WTC11 (cell line): ENCODE results near the gene KIF2C. TPM values are rescaled to one million over a fixed set of nuclear protein-coding genes. Genes with fewer than 3 reads are reported as not detected.

Experiments used
- CREB1 ChIP-seq: sonication (generic); formaldehyde crosslinking; IDR thresholded peaks from 2 replicates; pipeline ENCODE4 v1.8.0; 2023; ENCODE audit warnings: mild to moderate bottlenecking, missing genetic modification reagents
- ELF4 ChIP-seq: sonication (generic); formaldehyde crosslinking; IDR thresholded peaks from 2 replicates; pipeline ENCODE4 v1.8.1; 2022; ENCODE audit warnings: low read depth, mild to moderate bottlenecking, moderate library complexity, missing genetic modification reagents
- EMX1 ChIP-seq: fragments of 250-450 bp; sonication (Bioruptor Pico); IDR thresholded peaks from 2 replicates; pipeline ENCODE4 v1.8.0; 2021; ENCODE audit warnings: mild to moderate bottlenecking
- JAZF1 ChIP-seq: fragments of 250-450 bp; sonication (Bioruptor Pico); IDR thresholded peaks from 2 replicates; pipeline ENCODE4 v1.9.0; 2021; ENCODE audit warnings: moderate library complexity, mild to moderate bottlenecking, inconsistent platforms
- NFYB ChIP-seq: sonication (generic); formaldehyde crosslinking; conservative IDR thresholded peaks from 2 replicates; pipeline ENCODE4 v1.8.0; 2022; ENCODE audit warnings: low read depth, missing genetic modification reagents
- NR2C2 ChIP-seq: sonication (generic); formaldehyde crosslinking; IDR thresholded peaks from 2 replicates; pipeline ENCODE4 v1.8.0; 2022; ENCODE audit warnings: mild to moderate bottlenecking, missing genetic modification reagents
- TCF7 ChIP-seq: sonication (generic); formaldehyde crosslinking; IDR thresholded peaks from 2 replicates; pipeline ENCODE4 v1.8.0; 2022; ENCODE audit warnings: mild to moderate bottlenecking, low read depth, missing genetic modification reagents, moderate library complexity
- TEAD1 ChIP-seq: sonication (generic); formaldehyde crosslinking; IDR thresholded peaks from 2 replicates; pipeline ENCODE4 v1.8.0; 2022; ENCODE audit warnings: mild to moderate bottlenecking, missing genetic modification reagents
- ZNF232 ChIP-seq: sonication (generic); formaldehyde crosslinking; IDR thresholded peaks from 2 replicates; pipeline ENCODE4 v1.8.0; 2022; ENCODE audit warnings: mild to moderate bottlenecking, missing genetic modification reagents
- ZNF671 ChIP-seq: fragments of 250-450 bp; sonication (Bioruptor Pico); IDR thresholded peaks from 2 replicates; pipeline ENCODE4 v1.8.0; 2021; ENCODE audit warnings: mild to moderate bottlenecking
- total RNA-seq: library from RNA; stranded (reverse); gene quantifications from 3 replicates; pipeline ENCODE4 v1.2.3, GENCODE V29; 2021
- TF ChIP-seq, protein P1 (sequence below): sonication (generic); formaldehyde crosslinking; IDR thresholded peaks from 2 replicates; pipeline ENCODE4 v1.8.1; 2023; ENCODE audit warnings: mild to moderate bottlenecking, missing genetic modification reagents, moderate library complexity
- TF ChIP-seq, protein P2 (sequence below): sonication (generic); formaldehyde crosslinking; IDR thresholded peaks from 2 replicates; pipeline ENCODE4 v1.8.0; 2023; ENCODE audit warnings: missing genetic modification reagents, mild to moderate bottlenecking, borderline replicate concordance
- TF ChIP-seq, protein P3 (sequence below): sonication (generic); formaldehyde crosslinking; IDR thresholded peaks from 2 replicates; pipeline ENCODE4 v1.8.0; 2023; ENCODE audit warnings: mild to moderate bottlenecking, missing genetic modification reagents
- TF ChIP-seq, protein P4 (sequence below): fragments of 250-450 bp; sonication (Bioruptor Pico); IDR thresholded peaks from 2 replicates; pipeline ENCODE4 v1.9.0; 2021; ENCODE audit warnings: moderate library complexity, mild to moderate bottlenecking, inconsistent platforms, borderline replicate concordance
- TF ChIP-seq, protein P5 (sequence below): fragments of 250-450 bp; sonication (Bioruptor Pico); IDR thresholded peaks from 2 replicates; pipeline ENCODE4 v1.9.0; 2021; ENCODE audit warnings: mild to moderate bottlenecking, borderline replicate concordance
- TF ChIP-seq, protein P6 (sequence below): sonication (generic); formaldehyde crosslinking; IDR thresholded peaks from 2 replicates; pipeline ENCODE4 v1.8.1; 2023; ENCODE audit warnings: mild to moderate bottlenecking, missing genetic modification reagents, borderline replicate concordance
- TF ChIP-seq, protein P7 (sequence below): sonication (generic); formaldehyde crosslinking; IDR thresholded peaks from 2 replicates; pipeline ENCODE4 v1.8.0; 2022; ENCODE audit warnings: mild to moderate bottlenecking, missing genetic modification reagents

Gene KIF2C
- total RNA-seq, 1 experiment from 2014 or later: 93.8 TPM

DNA sequence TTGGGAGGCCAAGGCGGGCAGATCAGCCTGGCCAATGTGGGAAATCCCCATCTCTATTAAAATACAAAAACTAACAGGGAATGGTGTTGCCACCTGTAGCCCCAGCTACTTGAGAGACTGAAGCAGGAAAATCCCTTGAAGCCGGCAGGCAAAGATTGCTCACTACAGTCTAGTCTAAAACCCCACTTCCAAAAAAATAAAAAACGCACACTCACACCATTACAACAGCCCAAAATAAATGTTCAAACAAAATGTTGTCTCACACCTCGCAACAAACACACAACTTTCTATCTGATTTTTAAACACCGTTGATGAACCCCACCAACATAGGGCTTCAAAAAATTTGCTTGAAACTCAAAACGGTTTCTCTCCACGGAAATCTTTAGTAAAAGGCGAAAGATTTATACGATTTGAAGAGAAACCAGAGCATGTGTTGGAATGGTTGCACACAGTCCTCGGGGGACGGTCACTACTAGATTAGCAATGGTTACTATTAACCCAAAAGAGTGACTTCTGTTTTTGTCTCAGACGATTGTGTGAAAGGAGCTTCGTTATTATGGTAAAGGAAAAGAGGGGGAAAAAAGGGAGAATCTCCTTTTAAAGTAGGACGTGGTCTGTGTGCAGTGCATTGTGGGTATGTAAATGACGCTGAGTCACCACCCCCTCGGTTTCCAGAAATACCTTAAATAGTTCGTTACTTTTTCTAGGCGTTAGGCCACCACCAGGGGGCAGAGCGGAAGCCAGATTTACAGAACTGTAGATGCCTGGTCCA lies 8.7 kb upstream of the KIF2C start, which contains the start of gene RNU5D-1 (continued):
- TF ChIP-seq, protein P1, sequence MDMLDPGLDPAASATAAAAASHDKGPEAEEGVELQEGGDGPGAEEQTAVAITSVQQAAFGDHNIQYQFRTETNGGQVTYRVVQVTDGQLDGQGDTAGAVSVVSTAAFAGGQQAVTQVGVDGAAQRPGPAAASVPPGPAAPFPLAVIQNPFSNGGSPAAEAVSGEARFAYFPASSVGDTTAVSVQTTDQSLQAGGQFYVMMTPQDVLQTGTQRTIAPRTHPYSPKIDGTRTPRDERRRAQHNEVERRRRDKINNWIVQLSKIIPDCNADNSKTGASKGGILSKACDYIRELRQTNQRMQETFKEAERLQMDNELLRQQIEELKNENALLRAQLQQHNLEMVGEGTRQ (CRISPR knock-in tag): no peak
- TF ChIP-seq JAZF1 (peak; percentile 78; the same call in 1 of the 2 replicates), ZNF671 (CRISPR knock-in tag) (peak; percentile 98), EMX1 (CRISPR knock-in tag) (peak; percentile 99), TEAD1 (CRISPR knock-in tag) (peak; percentile 24; the same call in 1 of the 2 replicates), TCF7 (CRISPR knock-in tag) (no peak), CREB1 (CRISPR knock-in tag) (no peak), ZNF232 (CRISPR knock-in tag) (no peak), ELF4 (CRISPR knock-in tag) (no peak), NR2C2 (CRISPR knock-in tag) (no peak), NFYB (CRISPR knock-in tag) (no peak; the same call in 1 of the 2 replicates)
- TF ChIP-seq, protein P2, sequence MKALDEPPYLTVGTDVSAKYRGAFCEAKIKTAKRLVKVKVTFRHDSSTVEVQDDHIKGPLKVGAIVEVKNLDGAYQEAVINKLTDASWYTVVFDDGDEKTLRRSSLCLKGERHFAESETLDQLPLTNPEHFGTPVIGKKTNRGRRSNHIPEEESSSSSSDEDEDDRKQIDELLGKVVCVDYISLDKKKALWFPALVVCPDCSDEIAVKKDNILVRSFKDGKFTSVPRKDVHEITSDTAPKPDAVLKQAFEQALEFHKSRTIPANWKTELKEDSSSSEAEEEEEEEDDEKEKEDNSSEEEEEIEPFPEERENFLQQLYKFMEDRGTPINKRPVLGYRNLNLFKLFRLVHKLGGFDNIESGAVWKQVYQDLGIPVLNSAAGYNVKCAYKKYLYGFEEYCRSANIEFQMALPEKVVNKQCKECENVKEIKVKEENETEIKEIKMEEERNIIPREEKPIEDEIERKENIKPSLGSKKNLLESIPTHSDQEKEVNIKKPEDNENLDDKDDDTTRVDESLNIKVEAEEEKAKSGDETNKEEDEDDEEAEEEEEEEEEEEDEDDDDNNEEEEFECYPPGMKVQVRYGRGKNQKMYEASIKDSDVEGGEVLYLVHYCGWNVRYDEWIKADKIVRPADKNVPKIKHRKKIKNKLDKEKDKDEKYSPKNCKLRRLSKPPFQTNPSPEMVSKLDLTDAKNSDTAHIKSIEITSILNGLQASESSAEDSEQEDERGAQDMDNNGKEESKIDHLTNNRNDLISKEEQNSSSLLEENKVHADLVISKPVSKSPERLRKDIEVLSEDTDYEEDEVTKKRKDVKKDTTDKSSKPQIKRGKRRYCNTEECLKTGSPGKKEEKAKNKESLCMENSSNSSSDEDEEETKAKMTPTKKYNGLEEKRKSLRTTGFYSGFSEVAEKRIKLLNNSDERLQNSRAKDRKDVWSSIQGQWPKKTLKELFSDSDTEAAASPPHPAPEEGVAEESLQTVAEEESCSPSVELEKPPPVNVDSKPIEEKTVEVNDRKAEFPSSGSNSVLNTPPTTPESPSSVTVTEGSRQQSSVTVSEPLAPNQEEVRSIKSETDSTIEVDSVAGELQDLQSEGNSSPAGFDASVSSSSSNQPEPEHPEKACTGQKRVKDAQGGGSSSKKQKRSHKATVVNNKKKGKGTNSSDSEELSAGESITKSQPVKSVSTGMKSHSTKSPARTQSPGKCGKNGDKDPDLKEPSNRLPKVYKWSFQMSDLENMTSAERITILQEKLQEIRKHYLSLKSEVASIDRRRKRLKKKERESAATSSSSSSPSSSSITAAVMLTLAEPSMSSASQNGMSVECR (CRISPR knock-in tag): peak; percentile 84
- TF ChIP-seq, protein P3, sequence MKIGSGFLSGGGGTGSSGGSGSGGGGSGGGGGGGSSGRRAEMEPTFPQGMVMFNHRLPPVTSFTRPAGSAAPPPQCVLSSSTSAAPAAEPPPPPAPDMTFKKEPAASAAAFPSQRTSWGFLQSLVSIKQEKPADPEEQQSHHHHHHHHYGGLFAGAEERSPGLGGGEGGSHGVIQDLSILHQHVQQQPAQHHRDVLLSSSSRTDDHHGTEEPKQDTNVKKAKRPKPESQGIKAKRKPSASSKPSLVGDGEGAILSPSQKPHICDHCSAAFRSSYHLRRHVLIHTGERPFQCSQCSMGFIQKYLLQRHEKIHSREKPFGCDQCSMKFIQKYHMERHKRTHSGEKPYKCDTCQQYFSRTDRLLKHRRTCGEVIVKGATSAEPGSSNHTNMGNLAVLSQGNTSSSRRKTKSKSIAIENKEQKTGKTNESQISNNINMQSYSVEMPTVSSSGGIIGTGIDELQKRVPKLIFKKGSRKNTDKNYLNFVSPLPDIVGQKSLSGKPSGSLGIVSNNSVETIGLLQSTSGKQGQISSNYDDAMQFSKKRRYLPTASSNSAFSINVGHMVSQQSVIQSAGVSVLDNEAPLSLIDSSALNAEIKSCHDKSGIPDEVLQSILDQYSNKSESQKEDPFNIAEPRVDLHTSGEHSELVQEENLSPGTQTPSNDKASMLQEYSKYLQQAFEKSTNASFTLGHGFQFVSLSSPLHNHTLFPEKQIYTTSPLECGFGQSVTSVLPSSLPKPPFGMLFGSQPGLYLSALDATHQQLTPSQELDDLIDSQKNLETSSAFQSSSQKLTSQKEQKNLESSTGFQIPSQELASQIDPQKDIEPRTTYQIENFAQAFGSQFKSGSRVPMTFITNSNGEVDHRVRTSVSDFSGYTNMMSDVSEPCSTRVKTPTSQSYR (CRISPR knock-in tag): no peak
- TF ChIP-seq, protein P4, sequence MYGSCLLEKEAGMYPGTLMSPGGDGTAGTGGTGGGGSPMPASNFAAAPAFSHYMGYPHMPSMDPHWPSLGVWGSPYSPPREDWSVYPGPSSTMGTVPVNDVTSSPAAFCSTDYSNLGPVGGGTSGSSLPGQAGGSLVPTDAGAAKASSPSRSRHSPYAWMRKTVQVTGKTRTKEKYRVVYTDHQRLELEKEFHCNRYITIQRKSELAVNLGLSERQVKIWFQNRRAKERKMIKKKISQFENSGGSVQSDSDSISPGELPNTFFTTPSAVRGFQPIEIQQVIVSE (CRISPR knock-in tag): peak; percentile 93; the same call in 1 of the 2 replicates
- TF ChIP-seq, protein P5, sequence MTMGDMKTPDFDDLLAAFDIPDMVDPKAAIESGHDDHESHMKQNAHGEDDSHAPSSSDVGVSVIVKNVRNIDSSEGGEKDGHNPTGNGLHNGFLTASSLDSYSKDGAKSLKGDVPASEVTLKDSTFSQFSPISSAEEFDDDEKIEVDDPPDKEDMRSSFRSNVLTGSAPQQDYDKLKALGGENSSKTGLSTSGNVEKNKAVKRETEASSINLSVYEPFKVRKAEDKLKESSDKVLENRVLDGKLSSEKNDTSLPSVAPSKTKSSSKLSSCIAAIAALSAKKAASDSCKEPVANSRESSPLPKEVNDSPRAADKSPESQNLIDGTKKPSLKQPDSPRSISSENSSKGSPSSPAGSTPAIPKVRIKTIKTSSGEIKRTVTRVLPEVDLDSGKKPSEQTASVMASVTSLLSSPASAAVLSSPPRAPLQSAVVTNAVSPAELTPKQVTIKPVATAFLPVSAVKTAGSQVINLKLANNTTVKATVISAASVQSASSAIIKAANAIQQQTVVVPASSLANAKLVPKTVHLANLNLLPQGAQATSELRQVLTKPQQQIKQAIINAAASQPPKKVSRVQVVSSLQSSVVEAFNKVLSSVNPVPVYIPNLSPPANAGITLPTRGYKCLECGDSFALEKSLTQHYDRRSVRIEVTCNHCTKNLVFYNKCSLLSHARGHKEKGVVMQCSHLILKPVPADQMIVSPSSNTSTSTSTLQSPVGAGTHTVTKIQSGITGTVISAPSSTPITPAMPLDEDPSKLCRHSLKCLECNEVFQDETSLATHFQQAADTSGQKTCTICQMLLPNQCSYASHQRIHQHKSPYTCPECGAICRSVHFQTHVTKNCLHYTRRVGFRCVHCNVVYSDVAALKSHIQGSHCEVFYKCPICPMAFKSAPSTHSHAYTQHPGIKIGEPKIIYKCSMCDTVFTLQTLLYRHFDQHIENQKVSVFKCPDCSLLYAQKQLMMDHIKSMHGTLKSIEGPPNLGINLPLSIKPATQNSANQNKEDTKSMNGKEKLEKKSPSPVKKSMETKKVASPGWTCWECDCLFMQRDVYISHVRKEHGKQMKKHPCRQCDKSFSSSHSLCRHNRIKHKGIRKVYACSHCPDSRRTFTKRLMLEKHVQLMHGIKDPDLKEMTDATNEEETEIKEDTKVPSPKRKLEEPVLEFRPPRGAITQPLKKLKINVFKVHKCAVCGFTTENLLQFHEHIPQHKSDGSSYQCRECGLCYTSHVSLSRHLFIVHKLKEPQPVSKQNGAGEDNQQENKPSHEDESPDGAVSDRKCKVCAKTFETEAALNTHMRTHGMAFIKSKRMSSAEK (CRISPR knock-in tag): peak; percentile 98
- TF ChIP-seq, protein P6, sequence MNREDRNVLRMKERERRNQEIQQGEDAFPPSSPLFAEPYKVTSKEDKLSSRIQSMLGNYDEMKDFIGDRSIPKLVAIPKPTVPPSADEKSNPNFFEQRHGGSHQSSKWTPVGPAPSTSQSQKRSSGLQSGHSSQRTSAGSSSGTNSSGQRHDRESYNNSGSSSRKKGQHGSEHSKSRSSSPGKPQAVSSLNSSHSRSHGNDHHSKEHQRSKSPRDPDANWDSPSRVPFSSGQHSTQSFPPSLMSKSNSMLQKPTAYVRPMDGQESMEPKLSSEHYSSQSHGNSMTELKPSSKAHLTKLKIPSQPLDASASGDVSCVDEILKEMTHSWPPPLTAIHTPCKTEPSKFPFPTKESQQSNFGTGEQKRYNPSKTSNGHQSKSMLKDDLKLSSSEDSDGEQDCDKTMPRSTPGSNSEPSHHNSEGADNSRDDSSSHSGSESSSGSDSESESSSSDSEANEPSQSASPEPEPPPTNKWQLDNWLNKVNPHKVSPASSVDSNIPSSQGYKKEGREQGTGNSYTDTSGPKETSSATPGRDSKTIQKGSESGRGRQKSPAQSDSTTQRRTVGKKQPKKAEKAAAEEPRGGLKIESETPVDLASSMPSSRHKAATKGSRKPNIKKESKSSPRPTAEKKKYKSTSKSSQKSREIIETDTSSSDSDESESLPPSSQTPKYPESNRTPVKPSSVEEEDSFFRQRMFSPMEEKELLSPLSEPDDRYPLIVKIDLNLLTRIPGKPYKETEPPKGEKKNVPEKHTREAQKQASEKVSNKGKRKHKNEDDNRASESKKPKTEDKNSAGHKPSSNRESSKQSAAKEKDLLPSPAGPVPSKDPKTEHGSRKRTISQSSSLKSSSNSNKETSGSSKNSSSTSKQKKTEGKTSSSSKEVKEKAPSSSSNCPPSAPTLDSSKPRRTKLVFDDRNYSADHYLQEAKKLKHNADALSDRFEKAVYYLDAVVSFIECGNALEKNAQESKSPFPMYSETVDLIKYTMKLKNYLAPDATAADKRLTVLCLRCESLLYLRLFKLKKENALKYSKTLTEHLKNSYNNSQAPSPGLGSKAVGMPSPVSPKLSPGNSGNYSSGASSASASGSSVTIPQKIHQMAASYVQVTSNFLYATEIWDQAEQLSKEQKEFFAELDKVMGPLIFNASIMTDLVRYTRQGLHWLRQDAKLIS (CRISPR knock-in tag): no peak
- TF ChIP-seq, protein P7, sequence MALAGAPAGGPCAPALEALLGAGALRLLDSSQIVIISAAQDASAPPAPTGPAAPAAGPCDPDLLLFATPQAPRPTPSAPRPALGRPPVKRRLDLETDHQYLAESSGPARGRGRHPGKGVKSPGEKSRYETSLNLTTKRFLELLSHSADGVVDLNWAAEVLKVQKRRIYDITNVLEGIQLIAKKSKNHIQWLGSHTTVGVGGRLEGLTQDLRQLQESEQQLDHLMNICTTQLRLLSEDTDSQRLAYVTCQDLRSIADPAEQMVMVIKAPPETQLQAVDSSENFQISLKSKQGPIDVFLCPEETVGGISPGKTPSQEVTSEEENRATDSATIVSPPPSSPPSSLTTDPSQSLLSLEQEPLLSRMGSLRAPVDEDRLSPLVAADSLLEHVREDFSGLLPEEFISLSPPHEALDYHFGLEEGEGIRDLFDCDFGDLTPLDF: 0 out of 2 replicates have a peak, but pooled peaks have one; percentile 4
